NCI-H226 (cell line): Measurements from ENCODE around the gene ATG2B.
A peak's percentile ranks its signal among the peaks of the same experiment; 100 is the strongest.

ENCODE experiments used
- DNase-seq: peaks from one replicate; pipeline ENCODE4 v3.0.0-alpha.2; 2015

ATG2B gene

DNA sequence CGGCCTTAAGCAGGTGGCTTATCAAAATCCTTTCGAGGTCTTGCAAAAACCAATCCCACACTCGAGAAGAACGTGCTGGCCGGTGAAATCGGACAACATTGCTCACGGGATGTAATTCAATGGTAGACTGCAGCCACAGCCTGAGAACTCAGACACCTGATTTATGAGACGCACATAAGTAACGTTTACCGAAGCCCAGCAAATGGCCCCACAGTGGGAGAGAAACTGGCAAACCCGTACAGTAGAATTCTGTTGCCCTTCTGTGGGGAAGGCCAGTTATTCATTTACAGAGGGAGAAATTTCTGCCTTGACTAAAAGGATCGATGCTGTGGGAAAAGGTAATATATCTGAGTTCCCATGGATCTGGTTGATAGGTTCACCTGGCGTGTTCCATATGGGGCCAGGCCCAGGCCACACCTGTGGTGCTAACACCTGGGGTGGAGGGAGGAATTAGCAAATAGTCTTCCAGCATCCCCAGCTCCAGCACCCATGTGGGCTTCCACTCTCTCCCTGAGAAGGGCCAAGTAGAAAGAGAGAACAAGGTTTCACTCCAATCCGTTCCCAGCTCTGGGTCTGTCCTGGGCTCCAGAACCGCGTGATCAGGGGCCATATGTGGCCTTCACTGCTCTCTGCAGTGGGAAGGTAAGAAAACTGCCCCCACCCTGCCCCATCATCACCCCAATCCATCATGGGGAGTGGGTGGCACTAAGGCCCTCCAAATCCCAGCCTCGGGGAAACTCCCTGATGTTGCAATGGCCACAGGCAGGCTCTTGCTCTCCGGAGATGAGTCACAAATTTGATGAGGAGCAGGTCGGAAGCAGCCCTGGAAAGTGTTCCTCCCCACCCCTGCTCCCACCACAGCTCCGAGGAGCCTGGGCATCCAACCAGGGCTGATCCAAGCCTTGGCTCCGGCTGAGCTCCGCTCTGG lies 94.4 kb downstream of the ATG2B start:
- DNase-seq = peak; percentile 97

DNA sequence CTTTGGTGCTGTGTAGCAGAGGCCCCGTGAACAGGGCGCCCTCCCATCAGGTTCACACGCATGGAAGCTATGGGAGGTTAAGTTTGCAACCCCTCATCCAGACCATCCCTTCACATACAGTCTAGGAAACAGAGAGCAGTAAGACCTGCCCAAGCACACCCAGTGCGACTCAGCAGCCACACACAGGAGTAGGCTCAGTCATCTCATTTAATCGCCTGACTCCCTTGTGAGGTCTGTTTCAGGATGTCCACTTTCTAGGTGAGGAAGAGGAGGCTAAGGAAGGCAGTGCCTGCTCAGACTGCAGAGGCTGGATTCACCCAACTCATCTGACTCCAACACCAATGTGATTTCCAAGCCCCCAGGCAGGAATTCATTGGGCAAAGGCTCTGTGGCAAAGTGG lies 95.2 kb downstream of the ATG2B start:
- peak; percentile 39 for DNase-seq

- DNase-seq = peak; percentile 62
These were observed 95.8 kb downstream of the ATG2B start for GRCh38 chr14:96267336-96267735.

DNA sequence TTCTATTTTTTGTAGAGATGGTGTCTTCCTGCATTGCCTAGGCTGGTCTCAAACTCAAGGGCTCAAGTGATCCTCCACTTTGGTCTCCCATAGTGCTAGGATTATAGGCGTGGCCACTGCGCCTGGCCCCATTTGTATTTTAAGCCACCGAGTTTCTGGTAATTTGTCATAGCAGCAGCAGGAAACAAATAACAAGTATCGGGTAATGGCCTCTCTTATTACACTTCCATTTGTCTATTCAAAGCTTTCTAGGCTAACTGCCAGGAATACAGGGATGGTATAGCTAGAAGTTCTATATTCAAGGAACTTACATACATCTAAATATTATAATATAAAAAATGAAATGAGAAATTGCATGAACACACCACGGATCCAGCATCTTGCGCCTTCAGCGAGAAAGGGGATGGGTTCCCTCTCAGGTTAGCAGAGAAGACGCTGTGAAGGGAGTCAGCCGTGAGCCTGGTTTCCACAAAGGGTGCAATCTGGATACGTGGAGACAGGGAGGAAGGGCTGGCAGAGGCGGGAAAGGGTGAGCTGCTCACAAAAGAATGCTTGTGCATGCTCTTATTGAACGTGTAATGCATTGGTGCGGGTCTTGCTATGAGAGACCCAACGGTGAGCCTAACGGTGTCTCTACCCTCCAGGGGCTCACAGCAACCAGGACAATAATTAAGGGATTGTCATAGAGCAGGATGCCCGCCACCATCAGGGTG lies 97.6 kb downstream of the ATG2B start:
- no peak for DNase-seq

GRCh38 chr14:96264853-96265252 lies 98.3 kb downstream of the ATG2B start:
- DNase-seq = no peak

- no peak for DNase-seq
These were observed 99.0 kb downstream of the ATG2B start for GRCh38 chr14:96264200-96264553.

DNA sequence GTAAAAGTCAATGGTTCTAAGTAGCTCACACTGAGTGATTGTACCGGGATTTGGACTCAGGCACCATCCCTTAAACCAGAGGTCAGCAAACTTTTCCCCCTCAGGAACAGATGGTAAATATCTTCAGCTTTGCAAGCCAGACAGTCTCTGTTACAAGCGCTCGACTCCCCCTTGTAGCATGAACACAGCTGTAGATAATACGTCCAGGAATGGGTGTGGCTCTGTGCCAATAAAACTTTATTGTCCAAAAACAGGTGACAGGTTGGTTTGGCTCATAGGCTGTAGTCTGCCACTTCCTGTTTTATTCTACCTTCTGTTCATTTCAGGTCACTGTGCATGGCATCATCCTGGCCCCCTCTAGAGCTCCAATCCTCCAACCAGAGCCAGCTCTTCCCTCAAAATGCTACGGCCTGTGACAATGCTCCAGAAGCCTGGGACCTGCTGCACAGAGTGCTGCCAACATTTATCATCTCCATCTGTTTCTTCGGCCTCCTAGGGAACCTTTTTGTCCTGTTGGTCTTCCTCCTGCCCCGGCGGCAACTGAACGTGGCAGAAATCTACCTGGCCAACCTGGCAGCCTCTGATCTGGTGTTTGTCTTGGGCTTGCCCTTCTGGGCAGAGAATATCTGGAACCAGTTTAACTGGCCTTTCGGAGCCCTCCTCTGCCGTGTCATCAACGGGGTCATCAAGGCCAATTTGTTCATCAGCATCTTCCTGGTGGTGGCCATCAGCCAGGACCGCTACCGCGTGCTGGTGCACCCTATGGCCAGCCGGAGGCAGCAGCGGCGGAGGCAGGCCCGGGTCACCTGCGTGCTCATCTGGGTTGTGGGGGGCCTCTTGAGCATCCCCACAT lies 99.6 kb downstream of the ATG2B start:
- DNase-seq = no peak

DNA sequence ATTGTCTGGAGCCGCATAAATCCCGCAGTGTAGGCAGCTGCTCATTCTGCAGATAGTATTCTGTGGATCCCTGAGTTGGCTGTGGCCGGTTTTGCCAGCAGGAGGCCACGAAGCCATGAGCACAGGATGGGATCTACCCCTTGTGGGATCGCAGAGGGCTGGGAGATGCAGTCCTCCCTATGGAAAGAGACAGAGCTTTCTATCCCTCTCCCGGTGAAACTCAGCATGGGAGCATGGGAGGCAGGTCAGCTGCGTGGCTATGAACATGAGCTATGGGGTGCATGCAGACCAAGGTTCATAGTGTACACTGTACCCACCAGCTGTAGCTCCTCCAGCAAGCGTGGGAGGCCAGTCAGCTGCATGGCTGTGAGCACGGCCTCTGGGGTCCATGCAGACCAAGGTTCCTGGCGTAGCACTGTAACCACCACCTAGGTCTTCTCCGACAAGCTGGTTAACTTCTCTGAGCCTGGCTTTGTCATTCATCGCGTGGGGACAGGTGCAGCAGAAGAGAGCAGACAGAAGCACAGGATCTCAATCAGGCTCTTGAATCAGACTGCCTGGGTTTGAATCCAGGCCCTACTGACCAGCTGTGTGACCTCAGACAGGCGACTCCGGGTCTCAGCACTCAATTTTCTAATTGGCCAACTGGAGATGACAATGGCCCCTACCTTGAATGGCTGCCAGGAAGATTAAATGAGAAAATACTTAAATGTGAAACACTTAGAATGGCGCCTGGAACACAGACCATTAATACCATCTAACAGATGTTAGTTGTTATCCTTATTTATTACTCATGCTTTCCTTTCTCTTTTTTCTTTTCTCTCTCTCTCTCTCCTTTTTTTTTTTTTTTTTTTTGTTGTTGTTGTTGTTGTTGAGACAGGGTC lies 101.1 kb downstream of the ATG2B start:
- no peak for DNase-seq

GRCh38 chr14:96261053-96261452 lies 102.1 kb downstream of the ATG2B start:
- DNase-seq = no peak

- no peak for DNase-seq
These were observed 102.8 kb downstream of the ATG2B start for GRCh38 chr14:96260341-96260821.

GRCh38 chr14:96257900-96258299 lies 105.2 kb downstream of the ATG2B start:
- DNase-seq = no peak

DNA sequence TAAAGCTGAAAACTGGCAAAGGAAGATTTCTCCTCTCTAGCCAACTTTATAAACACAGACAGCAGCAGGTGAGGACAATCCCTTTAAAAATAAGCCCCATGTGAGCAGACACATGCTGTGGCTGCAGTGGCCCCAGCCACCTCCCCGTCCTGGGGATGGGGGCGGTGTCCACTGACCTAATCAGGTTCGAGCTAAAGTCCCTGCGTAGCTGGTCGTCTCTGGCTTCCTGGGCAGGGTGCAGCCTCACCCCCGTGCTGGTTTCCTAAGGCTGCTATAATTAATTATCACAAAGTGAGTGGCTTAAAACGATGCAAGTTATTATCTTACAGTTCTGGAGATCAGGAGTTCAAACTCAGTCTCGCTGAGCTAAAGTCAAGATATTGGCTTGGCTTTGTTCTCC lies 106.1 kb downstream of the ATG2B start:
- DNase-seq = no peak

GRCh38 chr14:96256407-96256806 lies 106.7 kb downstream of the ATG2B start:
- no peak for DNase-seq

- DNase-seq = peak; percentile 89
These were observed 107.4 kb downstream of the ATG2B start, which contains the start of gene BDKRB1 for GRCh38 chr14:96255501-96256366. TSS of gene BDKRB1 (plus strand) at chr14:96256210. CDS start at chr14:96263683, 7,473 bp downstream.

DNA sequence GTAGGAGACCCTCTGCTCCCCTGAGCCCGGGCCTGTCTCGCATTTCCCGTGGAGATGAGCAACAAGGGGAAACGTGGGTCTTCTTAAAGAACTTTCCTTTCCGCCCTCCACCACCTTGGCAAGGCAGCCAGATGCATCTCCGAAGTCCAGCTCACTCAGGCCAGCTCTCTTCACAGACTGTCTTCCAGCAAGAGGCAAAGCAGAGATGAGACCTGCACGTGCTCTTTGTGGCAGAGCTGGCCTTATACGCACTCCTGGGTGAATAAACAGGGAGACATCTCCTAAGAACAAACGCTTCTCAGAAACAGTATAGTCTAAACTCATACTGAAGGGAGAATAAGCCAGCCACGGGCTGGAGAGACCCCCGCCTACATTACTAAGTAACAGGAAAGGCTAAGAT lies 108.5 kb downstream of the ATG2B start:
- DNase-seq = no peak

DNA sequence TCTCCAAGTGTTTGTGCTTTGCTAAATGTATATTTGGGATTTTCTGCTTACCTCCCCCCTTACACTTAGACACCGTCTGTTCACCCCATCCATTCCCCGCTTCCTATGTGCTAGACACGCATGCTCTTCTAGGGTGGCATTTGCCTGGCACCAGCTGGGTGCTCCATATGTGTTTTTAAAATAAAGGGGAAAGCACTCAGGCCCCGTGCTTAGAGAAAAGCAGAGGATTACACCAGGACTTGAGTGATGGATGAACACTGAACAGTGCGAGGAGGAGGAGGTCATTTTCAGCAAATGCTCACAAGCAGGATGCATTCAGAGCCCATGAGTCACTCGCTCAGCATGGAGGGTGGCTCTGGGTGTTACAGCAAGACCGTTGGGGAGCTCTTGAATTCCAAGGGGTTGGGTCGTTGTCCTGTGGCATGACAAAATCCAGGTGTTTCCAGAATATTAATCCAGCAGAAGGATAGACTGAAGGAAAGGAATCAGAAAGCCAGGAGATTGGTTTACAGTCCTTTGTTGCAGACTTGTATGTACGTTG lies 110.1 kb downstream of the ATG2B start:
- DNase-seq = peak; percentile 97

DNA sequence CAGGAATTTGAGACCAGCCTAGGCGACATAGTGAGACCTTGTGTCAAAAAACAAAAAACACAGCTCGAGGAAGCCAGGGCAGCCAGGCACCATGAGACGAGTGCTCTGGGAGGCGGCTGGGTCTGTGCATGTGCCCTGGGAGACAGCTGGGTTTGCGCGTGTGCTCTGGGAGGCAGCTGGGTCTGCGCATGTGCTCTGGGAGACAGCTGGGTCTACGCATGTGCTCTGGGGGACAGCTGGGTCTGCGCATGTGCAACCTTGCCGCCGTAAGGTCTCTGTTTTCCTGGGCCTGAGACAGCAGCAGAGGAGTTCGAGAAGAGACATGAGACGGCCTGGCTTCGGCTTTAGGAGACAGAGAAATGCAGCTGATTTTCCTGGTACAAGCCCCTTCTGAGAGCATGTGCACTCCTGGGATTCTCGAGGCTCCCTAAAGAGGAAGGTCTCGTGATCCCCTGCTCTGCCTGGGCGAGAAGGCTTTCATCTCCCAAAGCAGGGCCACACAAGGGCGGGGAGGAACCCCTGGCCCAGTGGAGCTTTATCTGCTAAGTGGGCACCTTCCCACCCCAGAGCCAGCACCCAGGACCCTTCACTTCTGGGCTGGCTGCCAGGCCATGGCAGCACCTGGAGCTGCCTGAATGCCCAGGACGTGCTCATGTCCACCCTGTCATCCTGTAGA lies 110.7 kb downstream of the ATG2B start:
- DNase-seq = no peak

GRCh38 chr14:96251656-96252155 lies 111.4 kb downstream of the ATG2B start:
- DNase-seq = no peak

- no peak for DNase-seq
These were observed 112.7 kb downstream of the ATG2B start for GRCh38 chr14:96250485-96250884.

- DNase-seq = peak; percentile 91
These were observed 114.1 kb downstream of the ATG2B start for GRCh38 chr14:96249029-96249428.
